ENCODE measurements around the gene CEP104.

Gene CEP104

GRCh38 chr1:3856923-3857790 is at the start of gene CEP104, which contains the start of gene DFFB:
TSS of gene CEP104 (minus strand) at chr1:3857211. CDS start at chr1:3852407, 4,804 bp downstream.
TSS of gene DFFB (plus strand) at chr1:3857476. CDS start at chr1:3857604, 128 bp downstream.
- Mint-ChIP-seq H3K27ac (ENCODE audit: low read depth) (peak within 1 kb of the TSS; percentile 92), H3K9me3 (no peaks in the 10 kb centered on the region), H3K4me3 (peak within 1 kb of the TSS; percentile 97), H3K36me3 (ENCODE audit: insufficient read depth) (peaks cover 13% of the 10 kb centered on the region), H3K4me1 (peaks cover 38% of the 10 kb centered on the region), H3K27me3 (no peaks in the 10 kb centered on the region)
- DNase-seq (ENCODE audit: low spot score in 2 of 2) = peak; percentile 92 to 96
- peak; percentile 98 for ATAC-seq (replicated peaks; ENCODE audit: extremely low read depth, poor library complexity, severe bottlenecking)

GRCh38 chr1:3906672-3907020 is 49.6 kb upstream of the CEP104 start:
- DNase-seq (ENCODE audit: low spot score in 2 of 2) (no peak), ATAC-seq (replicated peaks; ENCODE audit: extremely low read depth, poor library complexity, severe bottlenecking) (no peak)
- H3K27me3 Mint-ChIP-seq = no peaks in the 10 kb centered on the region
- no peak overlapping the region for H3K27ac Mint-ChIP-seq (ENCODE audit: low read depth)
- no peak overlapping the region for H3K4me3 Mint-ChIP-seq
- H3K36me3 Mint-ChIP-seq (ENCODE audit: insufficient read depth) = peaks cover 3% of the 10 kb centered on the region
- H3K4me1 Mint-ChIP-seq = peaks cover 22% of the 10 kb centered on the region
- H3K9me3 Mint-ChIP-seq = no peaks in the 10 kb centered on the region

DNA sequence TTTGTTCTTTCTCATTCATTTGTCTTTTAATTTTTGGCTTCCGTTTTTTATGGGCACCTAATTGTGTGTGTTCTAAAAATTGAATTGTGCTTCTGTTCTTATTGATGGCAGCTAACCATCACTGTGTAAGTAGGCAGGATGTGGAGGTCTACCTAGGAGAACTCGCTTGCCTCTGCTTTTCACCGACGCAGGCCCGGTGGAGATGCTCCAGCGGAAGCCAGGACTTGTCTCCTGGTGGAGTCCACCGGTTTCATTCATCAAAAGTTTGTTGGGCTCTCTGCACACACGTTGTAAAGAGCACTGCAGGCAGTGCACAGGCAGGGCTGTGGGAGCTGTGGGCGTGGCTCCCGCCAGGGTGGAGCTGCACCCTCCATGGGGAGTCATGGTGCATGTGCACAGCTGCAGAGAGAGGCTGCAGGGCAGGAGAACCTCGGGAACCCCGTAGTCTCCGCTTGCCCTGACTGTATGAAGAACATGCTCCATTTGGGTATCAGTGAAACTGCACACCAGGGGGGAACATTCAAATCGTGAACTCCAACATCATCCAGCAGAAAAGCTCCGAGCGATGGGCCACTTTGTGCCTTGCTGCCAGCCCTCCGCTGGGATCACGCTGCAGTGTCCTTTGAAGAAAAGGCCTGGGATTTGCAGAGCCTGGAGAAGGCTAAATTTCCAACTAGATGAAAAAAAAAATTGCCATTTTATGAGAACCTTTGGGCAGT is 49.1 kb upstream of the CEP104 start:
- Mint-ChIP-seq H3K4me3 (no peak overlapping the region), H3K27ac (ENCODE audit: low read depth) (no peak overlapping the region), H3K27me3 (no peaks in the 10 kb centered on the region), H3K4me1 (peaks cover 22% of the 10 kb centered on the region), H3K36me3 (ENCODE audit: insufficient read depth) (peaks cover 3% of the 10 kb centered on the region), H3K9me3 (no peaks in the 10 kb centered on the region)
- ATAC-seq (replicated peaks; ENCODE audit: extremely low read depth, poor library complexity, severe bottlenecking) (no peak), DNase-seq (ENCODE audit: low spot score in 2 of 2) (no peak)

DNA sequence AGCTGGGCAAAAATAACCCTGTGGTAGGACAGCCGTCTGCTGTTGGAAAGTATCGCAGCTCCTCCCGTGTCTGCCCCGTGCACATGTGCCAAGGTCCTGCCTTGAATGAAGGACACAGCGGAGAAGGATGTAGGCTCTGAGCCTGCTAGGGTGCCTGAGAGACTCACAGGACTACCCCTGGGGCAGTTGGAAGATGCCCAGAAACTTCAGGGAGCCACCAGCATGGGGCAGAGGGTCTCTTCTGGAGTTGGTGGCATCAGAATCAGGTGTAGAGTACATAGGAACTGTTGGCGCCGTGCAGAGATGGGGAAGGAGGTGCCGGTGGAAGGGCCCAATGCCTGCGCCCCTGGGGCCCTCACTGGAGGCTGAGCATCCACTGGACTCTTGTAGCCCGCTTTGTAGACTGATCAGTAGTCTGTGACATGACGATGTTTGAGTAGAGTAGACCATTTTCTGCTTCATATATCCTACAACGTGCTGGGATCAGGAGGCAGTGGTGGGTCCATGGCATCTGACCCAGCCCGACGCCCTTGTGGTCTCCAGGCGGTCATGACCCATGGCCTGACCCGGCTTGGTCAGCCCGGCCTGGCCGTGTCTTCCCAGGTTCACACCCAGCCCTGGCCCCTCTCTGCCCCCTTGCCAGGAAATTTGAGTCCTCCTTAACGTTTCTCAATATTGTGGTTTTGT is 48.4 kb upstream of the CEP104 start:
- Mint-ChIP-seq H3K4me3 (no peak overlapping the region), H3K9me3 (no peaks in the 10 kb centered on the region), H3K36me3 (ENCODE audit: insufficient read depth) (peaks cover 8% of the 10 kb centered on the region)

GRCh38 chr1:3904843-3905185 is 47.8 kb upstream of the CEP104 start:
- no peaks in the 10 kb centered on the region for H3K9me3 Mint-ChIP-seq
- no peaks in the 10 kb centered on the region for H3K27me3 Mint-ChIP-seq
- H3K4me3 Mint-ChIP-seq = no peak overlapping the region
- ATAC-seq (replicated peaks; ENCODE audit: extremely low read depth, poor library complexity, severe bottlenecking) (no peak), DNase-seq (ENCODE audit: low spot score in 2 of 2) (no peak)
- peaks cover 12% of the 10 kb centered on the region for H3K36me3 Mint-ChIP-seq (ENCODE audit: insufficient read depth)
- no peak overlapping the region for H3K27ac Mint-ChIP-seq (ENCODE audit: low read depth)
- peaks cover 22% of the 10 kb centered on the region for H3K4me1 Mint-ChIP-seq

More for the DNA sequence above, 48.4 kb upstream of the CEP104 start:
- ATAC-seq (replicated peaks; ENCODE audit: extremely low read depth, poor library complexity, severe bottlenecking) (no peak), DNase-seq (ENCODE audit: low spot score in 2 of 2) (no peak)
- Mint-ChIP-seq H3K27ac (ENCODE audit: low read depth) (no peak overlapping the region), H3K4me1 (peaks cover 17% of the 10 kb centered on the region), H3K27me3 (no peaks in the 10 kb centered on the region)

- no peak overlapping the region for H3K4me3 Mint-ChIP-seq
- H3K4me1 Mint-ChIP-seq = peaks cover 24% of the 10 kb centered on the region
- H3K27ac Mint-ChIP-seq (ENCODE audit: low read depth) = peak overlapping the region; percentile 90
Observed at GRCh38 chr1:3904006-3904842, 47.2 kb upstream of the CEP104 start.

GRCh38 chr1:3903141-3904005 is 46.4 kb upstream of the CEP104 start:
- peaks cover 12% of the 10 kb centered on the region for H3K36me3 Mint-ChIP-seq (ENCODE audit: insufficient read depth)
- H3K4me1 Mint-ChIP-seq = peaks cover 33% of the 10 kb centered on the region
- H3K27me3 Mint-ChIP-seq = no peaks in the 10 kb centered on the region
- ATAC-seq (replicated peaks; ENCODE audit: extremely low read depth, poor library complexity, severe bottlenecking) (no peak), DNase-seq (ENCODE audit: low spot score in 2 of 2) (no peak)
- peak overlapping the region; percentile 90 for H3K27ac Mint-ChIP-seq (ENCODE audit: low read depth)
- no peak overlapping the region for H3K4me3 Mint-ChIP-seq
- no peaks in the 10 kb centered on the region for H3K9me3 Mint-ChIP-seq

More at GRCh38 chr1:3904006-3904842, 47.2 kb upstream of the CEP104 start:
- no peaks in the 10 kb centered on the region for H3K9me3 Mint-ChIP-seq
- ATAC-seq (replicated peaks; ENCODE audit: extremely low read depth, poor library complexity, severe bottlenecking) = no peak
- DNase-seq (ENCODE audit: low spot score in 2 of 2) = no peak
- H3K27me3 Mint-ChIP-seq = no peaks in the 10 kb centered on the region
- peaks cover 12% of the 10 kb centered on the region for H3K36me3 Mint-ChIP-seq (ENCODE audit: insufficient read depth)

GRCh38 chr1:3902571-3903091 is 45.6 kb upstream of the CEP104 start:
- H3K27ac Mint-ChIP-seq (ENCODE audit: low read depth) = peak overlapping the region; percentile 90
- H3K4me3 Mint-ChIP-seq = peak overlapping the region; percentile 94
- peaks cover 14% of the 10 kb centered on the region for H3K36me3 Mint-ChIP-seq (ENCODE audit: insufficient read depth)
- DNase-seq (ENCODE audit: low spot score in 2 of 2) = no peak
- ATAC-seq (replicated peaks; ENCODE audit: extremely low read depth, poor library complexity, severe bottlenecking) = no peak
- H3K27me3 Mint-ChIP-seq = no peaks in the 10 kb centered on the region
- no peaks in the 10 kb centered on the region for H3K9me3 Mint-ChIP-seq
- peaks cover 35% of the 10 kb centered on the region for H3K4me1 Mint-ChIP-seq

DNA sequence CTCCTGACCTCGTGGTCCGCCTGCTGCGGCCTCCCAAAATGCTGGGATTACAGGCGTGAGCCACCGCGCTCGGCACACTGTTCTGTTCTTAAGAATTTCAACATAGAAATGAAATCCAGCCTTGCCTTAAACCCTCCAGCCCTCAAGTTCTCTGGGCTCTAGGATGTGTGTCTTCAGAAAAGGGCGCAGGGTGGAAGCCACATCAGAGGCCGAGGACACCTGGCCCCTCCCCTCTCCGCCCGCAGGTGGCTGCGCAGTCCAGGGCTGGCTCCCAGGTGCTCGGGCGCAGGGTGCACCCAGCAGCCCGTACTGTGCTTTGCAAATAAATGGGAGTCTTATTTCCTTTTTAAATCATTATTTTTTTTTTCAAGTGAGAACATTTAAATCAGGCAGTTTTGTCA is 45.1 kb upstream of the CEP104 start:
- Mint-ChIP-seq H3K36me3 (ENCODE audit: insufficient read depth) (peaks cover 14% of the 10 kb centered on the region), H3K4me3 (peak overlapping the region; percentile 94), H3K9me3 (peaks cover 4% of the 10 kb centered on the region), H3K4me1 (peaks cover 39% of the 10 kb centered on the region), H3K27me3 (no peaks in the 10 kb centered on the region), H3K27ac (ENCODE audit: low read depth) (peak overlapping the region; percentile 90)
- ATAC-seq (replicated peaks; ENCODE audit: extremely low read depth, poor library complexity, severe bottlenecking) (no peak), DNase-seq (ENCODE audit: low spot score in 2 of 2) (no peak)

GRCh38 chr1:3900969-3901529 is 44.0 kb upstream of the CEP104 start:
- peaks cover 14% of the 10 kb centered on the region for H3K36me3 Mint-ChIP-seq (ENCODE audit: insufficient read depth)
- H3K27me3 Mint-ChIP-seq = no peaks in the 10 kb centered on the region
- peak; percentile 64 to 79 for DNase-seq (ENCODE audit: low spot score in 2 of 2)
- peak overlapping the region; percentile 94 for H3K4me3 Mint-ChIP-seq
- ATAC-seq (replicated peaks; ENCODE audit: extremely low read depth, poor library complexity, severe bottlenecking) = no peak
- H3K27ac Mint-ChIP-seq (ENCODE audit: low read depth) = peak overlapping the region; percentile 92
- H3K9me3 Mint-ChIP-seq = peaks cover 6% of the 10 kb centered on the region
- peaks cover 46% of the 10 kb centered on the region for H3K4me1 Mint-ChIP-seq
